HG03457 (cell line): ENCODE measurements around the gene VASH2.
"Not testable (repeated sequence)": the region's sequence is repeated elsewhere in the genome, so short reads cannot be mapped to it uniquely, and the experiment has no call there.

Source experiments
- ATAC-seq: cut with Tn5 transposase; IDR thresholded peaks from one replicate; pipeline ENCODE4 v1.9.1; 2021; ENCODE audit warnings: moderate number of reproducible peaks; ENCODE audit not compliant: unreplicated experiment

The VASH2 gene

GRCh38 chr1:212950243-212951125 is at the start of gene VASH2:
Gene VASH2, plus strand, starts transcription at chr1:212950541. Its CDS starts 1,002 bp downstream, at chr1:212951543.
- ATAC-seq: peak; percentile 96

GRCh38 chr1:212901290-212901689 is 49.1 kb upstream of the VASH2 start:
- ATAC-seq: no peak

- no peak for ATAC-seq
These were observed 48.3 kb upstream of the VASH2 start for GRCh38 chr1:212902054-212902453.

- no peak for ATAC-seq
These were observed 46.7 kb upstream of the VASH2 start for GRCh38 chr1:212903664-212904063.

GRCh38 chr1:212908071-212908470 is 42.3 kb upstream of the VASH2 start:
- not testable (repeated sequence) for ATAC-seq

GRCh38 chr1:212908971-212909370 is 41.4 kb upstream of the VASH2 start:
- no peak for ATAC-seq

GRCh38 chr1:212909652-212910063 is 40.7 kb upstream of the VASH2 start:
- ATAC-seq: no peak

- ATAC-seq: not testable (repeated sequence)
These were observed 40.1 kb upstream of the VASH2 start for GRCh38 chr1:212910213-212910612.

- not testable (repeated sequence) for ATAC-seq
These were observed 36.7 kb upstream of the VASH2 start for GRCh38 chr1:212913638-212914037.

- not testable (repeated sequence) for ATAC-seq
These were observed 36.2 kb upstream of the VASH2 start for GRCh38 chr1:212914110-212914509.

GRCh38 chr1:212914789-212915188 is 35.6 kb upstream of the VASH2 start:
- ATAC-seq: no peak

GRCh38 chr1:212915245-212916091 is 34.9 kb upstream of the VASH2 start:
- ATAC-seq: no peak

GRCh38 chr1:212916481-212917133 is 33.7 kb upstream of the VASH2 start:
- ATAC-seq: no peak

GRCh38 chr1:212917134-212917485 is 33.2 kb upstream of the VASH2 start:
- no peak for ATAC-seq

- no peak for ATAC-seq
These were observed 32.5 kb upstream of the VASH2 start for GRCh38 chr1:212917858-212918257.

- ATAC-seq: no peak
These were observed 31.5 kb upstream of the VASH2 start for GRCh38 chr1:212918824-212919223.

GRCh38 chr1:212920246-212920645 is 30.1 kb upstream of the VASH2 start:
- ATAC-seq: no peak

- no peak for ATAC-seq
These were observed 29.4 kb upstream of the VASH2 start for GRCh38 chr1:212920896-212921295.

- ATAC-seq: no peak
These were observed 28.3 kb upstream of the VASH2 start for GRCh38 chr1:212922016-212922415.

- ATAC-seq: no peak
These were observed 24.0 kb upstream of the VASH2 start for GRCh38 chr1:212926372-212926771.
